GM12801 (cell line): Measurements from ENCODE around the gene ITIH6.

ENCODE experiments used
- TF ChIP-seq, protein P1 (sequence below): IDR thresholded peaks from one replicate; pipeline ENCODE4 v1.5.1; 2011; ENCODE audit warnings: control low read depth; ENCODE audit not compliant: insufficient read length; ENCODE audit errors: extremely low read depth

ITIH6 gene

DNA sequence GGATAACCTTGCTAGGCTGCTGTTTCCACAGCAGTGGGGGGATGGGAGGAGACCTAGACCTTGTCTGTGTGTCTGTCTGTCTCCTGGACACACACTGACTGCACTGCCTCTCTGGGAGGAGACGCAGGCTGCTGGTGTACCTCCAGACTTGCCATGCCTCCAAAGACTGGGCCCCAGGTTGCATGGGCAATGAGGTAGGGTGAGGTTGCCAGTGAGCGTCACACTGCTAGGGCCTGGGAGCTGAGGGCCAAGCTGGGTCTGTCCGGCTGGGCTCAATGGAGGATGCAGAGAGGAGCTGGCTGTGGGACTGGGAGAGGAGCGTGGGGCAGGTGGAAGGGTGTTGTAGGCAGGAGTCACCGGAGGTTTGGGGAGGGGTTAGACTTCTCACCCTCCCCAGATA lies 26.1 kb upstream of the ITIH6 start:
- TF ChIP-seq, protein P1, sequence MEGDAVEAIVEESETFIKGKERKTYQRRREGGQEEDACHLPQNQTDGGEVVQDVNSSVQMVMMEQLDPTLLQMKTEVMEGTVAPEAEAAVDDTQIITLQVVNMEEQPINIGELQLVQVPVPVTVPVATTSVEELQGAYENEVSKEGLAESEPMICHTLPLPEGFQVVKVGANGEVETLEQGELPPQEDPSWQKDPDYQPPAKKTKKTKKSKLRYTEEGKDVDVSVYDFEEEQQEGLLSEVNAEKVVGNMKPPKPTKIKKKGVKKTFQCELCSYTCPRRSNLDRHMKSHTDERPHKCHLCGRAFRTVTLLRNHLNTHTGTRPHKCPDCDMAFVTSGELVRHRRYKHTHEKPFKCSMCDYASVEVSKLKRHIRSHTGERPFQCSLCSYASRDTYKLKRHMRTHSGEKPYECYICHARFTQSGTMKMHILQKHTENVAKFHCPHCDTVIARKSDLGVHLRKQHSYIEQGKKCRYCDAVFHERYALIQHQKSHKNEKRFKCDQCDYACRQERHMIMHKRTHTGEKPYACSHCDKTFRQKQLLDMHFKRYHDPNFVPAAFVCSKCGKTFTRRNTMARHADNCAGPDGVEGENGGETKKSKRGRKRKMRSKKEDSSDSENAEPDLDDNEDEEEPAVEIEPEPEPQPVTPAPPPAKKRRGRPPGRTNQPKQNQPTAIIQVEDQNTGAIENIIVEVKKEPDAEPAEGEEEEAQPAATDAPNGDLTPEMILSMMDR, result no peak

DNA sequence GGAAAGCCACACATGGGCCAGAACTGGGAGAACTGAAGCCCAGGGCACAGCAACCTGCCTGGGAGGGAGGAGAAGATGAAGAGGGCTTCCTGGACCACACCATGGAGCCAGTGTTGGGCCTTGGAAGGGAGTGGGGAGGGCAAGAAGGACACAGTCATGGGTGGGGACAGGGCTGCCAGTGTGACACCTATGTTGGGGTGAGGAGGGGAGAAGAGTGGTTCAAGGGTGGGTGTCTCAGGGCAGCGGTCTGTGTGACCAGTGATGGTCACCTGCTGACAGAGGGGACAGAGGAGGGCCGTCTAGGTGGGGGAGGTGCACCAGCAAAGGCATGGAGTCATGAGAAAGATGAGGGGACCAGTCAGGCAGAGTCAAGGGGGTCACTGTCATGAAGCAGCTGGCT lies 23.3 kb upstream of the ITIH6 start:
- TF ChIP-seq, protein P1, result no peak

DNA sequence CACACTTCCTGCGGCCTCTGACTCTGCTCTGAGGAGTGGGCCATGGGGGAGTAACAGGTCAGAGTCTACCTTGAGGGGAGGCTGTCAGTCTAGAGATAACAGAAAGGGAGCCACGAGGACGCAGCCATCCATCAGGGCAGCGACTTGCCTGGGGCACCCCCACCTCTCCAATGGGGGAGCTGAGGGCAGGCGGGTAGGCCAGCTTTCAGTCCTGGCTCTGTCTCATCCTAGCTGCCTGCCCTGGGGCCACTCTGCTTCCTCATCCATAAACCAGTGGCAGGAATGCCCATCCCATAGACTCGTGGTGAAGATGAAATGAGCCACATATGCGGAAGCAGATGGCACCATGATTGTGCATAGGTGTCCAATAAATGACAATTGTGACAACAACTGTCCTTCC lies 22.7 kb upstream of the ITIH6 start:
- TF ChIP-seq, protein P1, result no peak

DNA sequence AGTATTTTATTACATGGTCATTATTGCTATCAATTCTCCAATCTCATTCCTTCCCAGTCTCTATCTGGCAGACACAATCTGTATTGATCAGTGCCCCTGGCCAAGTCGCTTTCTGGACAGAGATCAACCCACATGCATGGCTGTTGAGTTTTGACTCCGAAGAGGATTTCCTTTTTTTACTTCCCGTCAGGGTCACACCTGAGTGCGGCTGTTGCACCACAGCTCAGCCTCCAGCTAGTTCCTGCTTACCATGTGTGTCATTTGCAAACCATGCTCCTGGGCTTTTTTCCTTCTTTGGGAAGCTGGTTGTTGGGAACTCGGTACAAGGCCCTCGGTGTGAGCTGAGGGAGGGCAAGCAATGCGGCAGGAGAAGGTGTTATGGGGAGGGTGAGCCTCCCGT lies 21.1 kb upstream of the ITIH6 start:
- TF ChIP-seq, protein P1, result no peak

DNA sequence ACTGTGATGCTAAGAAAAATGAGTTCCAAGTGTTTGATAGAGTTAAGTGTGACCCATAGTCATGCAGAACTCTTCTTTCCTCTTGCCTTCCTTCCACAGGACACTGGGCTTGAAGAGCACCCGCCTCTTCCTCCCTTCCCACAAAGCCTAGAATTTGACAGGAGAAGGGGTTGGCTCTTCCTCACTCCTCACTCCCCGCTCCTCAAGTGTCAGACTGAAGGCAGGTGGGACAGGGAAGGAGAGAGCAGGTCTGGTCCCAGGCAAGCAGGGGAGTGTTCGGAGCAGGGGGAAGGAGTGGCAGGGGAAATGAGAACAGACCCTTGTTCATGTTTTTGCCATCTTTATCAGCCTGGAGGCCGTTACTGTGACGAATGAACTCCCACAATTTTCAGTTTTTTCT lies 20.2 kb upstream of the ITIH6 start:
- TF ChIP-seq, protein P1, result no peak

DNA sequence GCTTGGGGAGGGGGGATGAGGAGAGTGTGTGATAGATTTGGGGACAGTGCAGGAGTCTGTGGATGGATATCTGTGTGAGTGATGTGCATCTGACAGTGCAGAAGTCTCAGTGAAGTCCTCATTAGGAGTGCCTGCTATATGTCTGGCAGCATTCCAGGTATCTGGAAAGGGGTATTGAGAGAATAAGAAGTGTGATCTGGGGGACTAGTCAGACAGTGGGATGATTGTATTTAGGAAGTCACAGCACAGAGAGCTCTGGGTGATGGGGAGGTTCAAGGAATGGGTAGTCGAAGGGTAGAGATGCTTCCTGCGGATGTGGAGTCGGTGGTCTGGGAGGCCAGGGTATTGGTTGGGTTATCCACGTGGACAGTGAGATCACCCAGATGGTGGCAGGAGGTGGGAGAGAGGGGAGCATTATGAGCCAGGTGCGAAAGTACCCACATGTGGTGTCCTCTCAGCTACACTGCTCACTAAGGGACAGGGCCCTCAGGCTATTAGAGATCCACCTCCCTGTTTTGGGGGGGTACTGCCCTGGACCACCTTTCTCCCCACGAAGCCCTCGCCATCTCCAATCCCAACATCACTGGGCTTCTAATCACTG lies 19.3 kb upstream of the ITIH6 start:
- TF ChIP-seq, protein P1, result no peak

DNA sequence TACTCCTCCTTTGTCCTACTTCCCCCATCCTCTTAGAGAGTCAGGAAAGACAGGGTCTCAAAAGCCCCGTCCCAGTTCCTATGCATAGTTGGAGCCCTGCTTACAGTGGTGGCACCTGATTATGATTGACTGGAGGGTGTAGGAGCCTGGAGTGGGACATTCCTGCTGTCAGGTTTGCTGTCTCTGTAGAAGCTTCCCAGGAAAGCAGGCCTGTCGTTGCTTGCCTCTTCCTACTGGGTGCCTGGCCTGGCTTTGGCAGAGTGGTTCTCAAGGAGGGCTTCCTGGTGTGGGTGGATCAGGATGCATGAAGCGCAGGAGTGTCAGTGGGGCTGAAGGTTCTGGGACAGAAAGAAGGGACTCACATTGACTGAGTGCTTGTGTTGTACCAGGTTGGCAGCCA lies 14.3 kb upstream of the ITIH6 start:
- TF ChIP-seq, protein P1, result no peak
